ENCODE measurements around the gene DUSP15.

DNA sequence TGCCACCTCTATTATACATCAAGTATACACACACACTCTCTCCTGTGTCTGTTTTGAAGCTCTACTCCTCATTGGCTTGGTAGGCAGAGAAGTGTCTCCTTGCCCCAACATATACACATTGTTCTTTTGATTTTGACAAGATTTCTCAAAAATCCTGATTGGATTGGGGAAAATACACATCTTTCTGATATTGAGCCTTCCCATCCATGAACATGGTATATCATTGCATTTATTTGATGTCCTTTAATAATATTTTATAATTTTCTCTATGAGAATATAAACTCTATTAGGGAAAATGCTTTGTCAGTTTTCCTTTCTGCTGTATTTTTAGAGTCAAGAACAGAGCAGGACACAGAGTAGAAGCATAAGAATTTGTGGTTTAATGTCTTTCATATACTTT is 7.4 kb upstream of the DUSP15 start:
- TF ChIP-seq CTCF (IDR thresholded peaks at IDR 0.05) (no peak), POLR2A (IDR thresholded peaks at IDR 0.05) (no peak), POLR2AphosphoS5 (IDR thresholded peaks at IDR 0.05) (no peak)

All from sigmoid colon (tissue), 4 donors.